ENCODE data around the gene ANAPC10.
"Not testable (repeated sequence)": the region's sequence is repeated elsewhere in the genome, so short reads cannot be mapped to it uniquely, and the experiment has no call there.

Gene ANAPC10

GRCh38 chr4:145097821-145098674 lies at the start of gene ANAPC10, which contains the start of gene ABCE1:
TSS of gene ANAPC10 (minus strand) at chr4:145098196. CDS start at chr4:145096099, 2,097 bp downstream.
TSS of gene ABCE1 (plus strand) at chr4:145098311. CDS start at chr4:145104413, 6,102 bp downstream.
- peak; percentile 98 for DNase-seq (ENCODE audit: low read depth)

DNA sequence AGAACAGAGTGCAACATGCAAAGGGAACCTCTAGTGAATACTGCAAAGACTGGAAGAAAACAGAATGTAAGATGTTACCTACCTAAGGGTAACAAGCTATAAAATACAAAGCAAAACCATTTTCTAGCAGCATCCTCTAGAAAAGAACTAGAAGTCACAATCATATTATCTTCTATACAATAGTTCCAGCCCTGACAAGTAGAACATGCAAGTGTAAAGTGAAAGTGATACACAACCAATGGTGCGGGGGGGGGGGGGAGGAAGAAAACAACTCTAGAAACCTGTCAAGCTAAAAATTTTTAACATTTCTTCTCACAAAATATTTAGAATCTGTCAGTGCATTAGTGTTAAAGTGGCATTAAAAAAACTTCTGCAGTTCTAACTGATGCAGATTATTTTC lies 38.2 kb upstream of the ANAPC10 start:
- not testable (repeated sequence) for DNase-seq (ENCODE audit: low read depth)

DNA sequence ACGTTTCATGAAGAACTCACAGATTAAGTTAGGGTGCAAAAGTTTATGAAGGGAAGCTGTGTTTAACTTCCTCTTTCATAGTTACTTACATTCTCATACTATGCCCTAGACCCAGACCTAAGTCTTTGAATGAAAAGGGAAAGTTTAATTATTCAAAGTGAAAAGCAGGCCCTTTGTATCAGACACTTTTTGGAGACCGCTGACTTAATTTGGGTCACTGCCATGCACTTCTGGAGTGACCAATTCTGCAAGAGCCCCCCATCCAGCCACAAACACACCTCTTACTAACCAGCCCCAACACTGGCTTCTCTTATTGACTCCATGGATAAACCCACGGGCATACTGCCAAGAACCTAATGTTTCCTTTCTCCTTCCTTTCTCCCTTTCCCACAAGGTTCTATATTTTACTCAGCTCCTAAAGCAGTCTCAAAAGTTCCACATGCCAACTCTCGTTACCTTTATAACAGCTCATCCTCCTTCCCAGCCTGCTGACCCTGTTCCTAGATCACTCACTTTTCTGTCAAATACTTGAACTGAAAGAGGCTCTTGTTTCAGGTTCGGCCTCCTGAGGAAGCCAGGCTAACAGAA lies 34.6 kb upstream of the ANAPC10 start:
- DNase-seq (ENCODE audit: low read depth), result peak; percentile 10

GRCh38 chr4:145131848-145132247 lies 33.9 kb upstream of the ANAPC10 start:
- DNase-seq (ENCODE audit: low read depth), result no peak

DNA sequence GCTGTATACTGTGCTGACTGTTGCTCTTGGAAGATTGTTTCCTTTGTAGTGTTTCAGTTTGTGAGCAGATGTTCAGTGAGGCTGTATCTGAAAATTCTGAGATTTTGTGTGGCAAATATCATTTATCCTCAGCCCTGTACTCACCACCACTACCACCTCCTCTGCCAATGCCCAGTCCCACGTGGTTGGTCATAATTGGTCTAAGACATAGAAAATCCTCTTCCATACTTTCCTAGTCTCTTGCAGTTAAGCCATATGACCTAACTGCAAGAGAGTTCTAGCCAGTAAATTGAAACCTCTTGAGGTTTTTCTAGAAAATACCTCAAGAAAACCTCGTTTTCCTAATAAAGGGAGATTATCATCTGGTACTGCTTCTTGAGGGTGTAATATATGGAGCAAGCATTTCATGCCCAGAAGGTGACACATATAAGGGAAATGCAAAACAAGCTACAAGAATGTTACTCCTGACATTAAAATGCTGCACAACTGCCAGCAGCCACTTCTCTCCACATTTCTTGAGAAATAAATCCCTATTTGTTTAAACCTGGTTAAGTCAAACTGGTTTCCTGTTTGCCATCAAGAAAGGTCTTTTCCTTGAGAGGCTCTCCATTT lies 32.9 kb upstream of the ANAPC10 start:
- DNase-seq (ENCODE audit: low read depth), result peak; percentile 89

GRCh38 chr4:145130130-145130529 lies 32.1 kb upstream of the ANAPC10 start:
- no peak for DNase-seq (ENCODE audit: low read depth)

DNA sequence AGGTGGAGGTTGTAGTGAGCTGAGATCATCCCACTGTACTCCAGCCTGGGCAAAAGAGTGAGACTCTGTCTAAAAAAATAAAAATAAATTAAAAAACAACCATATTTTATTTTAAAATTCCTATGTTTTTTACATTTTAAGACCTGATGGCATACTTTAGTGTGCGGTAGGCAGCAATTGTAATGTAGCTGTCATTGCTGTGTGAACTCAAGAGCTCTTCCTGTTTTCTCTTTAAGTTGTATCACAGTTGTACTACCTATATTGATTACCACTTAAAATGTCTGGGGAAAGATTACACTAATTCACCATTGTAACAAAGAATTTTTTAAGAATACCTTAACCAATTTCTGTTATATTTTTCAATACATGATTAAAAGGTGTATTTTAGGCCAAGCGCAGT lies 27.4 kb upstream of the ANAPC10 start:
- no peak for DNase-seq (ENCODE audit: low read depth)

GRCh38 chr4:145108128-145108527 lies 10.1 kb upstream of the ANAPC10 start:
- no peak for DNase-seq (ENCODE audit: low read depth)

DNA sequence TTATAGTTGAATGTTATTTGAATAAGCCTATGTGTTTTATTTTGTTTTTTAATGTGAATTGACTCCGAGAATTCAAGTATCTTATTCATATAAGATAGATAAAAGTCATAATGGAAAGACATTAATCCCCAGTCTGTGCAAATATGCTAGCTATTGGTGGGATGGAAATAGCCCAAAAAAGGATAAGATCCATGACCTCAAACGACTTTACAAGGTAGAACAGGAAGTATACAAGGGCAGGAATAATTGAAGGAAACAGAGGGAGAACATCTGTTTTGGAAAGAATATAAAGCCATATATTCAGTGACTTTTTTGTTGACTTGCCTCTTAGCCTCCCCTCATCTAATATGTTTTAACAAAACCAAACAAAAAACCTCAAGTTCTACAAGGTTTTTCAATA lies 9.1 kb upstream of the ANAPC10 start:
- no peak for DNase-seq (ENCODE audit: low read depth)

DNA sequence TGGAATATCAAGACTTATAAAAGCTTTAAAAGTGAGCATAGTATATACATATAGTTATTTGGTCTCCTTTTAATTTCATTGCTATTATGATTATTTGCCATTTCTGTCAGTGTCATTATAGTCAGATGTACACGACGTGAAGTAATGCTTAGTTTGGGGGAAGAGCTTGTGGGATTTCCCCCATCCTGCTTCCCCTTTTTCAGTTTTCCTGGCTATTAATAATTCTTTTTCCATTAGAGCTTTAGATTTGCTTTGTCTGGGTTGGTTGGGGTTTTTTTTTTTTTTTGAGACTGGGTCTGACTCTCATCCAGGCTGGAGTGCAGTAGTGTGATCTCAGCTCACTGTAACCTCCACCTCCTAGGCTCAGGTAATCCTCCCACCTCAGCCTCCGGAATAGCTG lies 5.5 kb upstream of the ANAPC10 start:
- DNase-seq (ENCODE audit: low read depth), result no peak

- no peak for DNase-seq (ENCODE audit: low read depth)
Observed at GRCh38 chr4:145102619-145103018, 4.6 kb upstream of the ANAPC10 start.

- no peak for DNase-seq (ENCODE audit: low read depth)
Observed at GRCh38 chr4:145101091-145101490, 3.1 kb upstream of the ANAPC10 start.

DNA sequence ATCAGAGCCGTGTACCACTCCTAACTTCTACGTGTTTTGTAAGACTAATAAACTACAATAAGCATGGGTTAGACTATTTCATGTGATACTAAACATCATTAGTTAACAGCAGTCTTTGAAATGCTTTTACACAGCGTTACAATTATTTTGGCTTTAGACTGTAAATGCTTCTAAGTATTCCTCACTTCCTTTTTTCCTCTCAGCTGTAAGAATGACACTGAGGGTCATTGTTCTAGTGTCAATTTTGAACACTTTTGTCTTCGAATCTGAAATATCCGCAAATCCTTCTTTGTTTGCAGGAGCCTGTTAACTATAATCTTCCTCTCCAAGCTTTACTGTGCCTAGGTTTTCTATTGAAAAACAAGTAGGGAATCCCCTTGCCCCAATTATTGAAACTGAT lies 1.7 kb upstream of the ANAPC10 start:
- DNase-seq (ENCODE audit: low read depth), result no peak

DNA sequence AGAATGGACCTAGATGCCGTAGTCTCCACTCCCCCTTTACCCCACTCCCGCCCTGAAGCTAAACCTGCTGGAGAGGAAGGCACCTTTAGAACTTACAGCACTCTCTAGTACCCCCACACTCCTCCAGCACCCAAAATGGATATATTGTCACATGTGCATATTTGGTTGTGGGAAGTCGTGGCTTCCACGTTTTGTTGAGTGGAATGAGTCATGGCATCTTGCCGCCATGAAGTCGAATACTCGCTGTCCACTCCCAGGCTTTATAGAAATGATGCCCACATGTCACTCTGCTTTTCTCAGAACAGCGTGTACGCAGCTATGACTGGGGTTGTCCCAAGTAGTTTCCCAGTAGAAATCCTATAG lies 660 bp upstream of the ANAPC10 start:
- DNase-seq (ENCODE audit: low read depth), result peak; percentile 61

- no peak for DNase-seq (ENCODE audit: low read depth)
Observed at GRCh38 chr4:145097331-145097820, 620 bp downstream of the ANAPC10 start.

- DNase-seq (ENCODE audit: low read depth), result no peak
Observed at GRCh38 chr4:145093638-145094037, 4.4 kb downstream of the ANAPC10 start.

DNA sequence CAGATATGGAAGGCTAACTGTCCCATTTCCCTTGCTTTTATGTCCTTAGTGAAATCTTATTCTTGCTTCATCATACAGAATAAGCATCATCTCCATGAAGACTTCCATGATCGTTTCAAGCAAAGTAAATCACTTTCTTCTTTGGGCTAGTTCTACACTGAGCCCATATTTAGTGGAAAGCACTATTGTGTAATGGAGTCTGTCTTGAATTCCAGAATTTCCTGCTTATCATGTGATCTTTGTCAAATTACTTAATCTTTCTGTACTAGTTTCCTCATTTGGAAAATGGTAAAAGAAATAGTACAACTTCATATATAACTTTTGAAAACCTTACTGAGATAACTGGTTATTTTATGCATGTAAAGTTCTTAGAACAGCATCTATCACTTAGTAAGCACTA lies 7.6 kb downstream of the ANAPC10 start:
- peak; percentile 18 for DNase-seq (ENCODE audit: low read depth)

DNA sequence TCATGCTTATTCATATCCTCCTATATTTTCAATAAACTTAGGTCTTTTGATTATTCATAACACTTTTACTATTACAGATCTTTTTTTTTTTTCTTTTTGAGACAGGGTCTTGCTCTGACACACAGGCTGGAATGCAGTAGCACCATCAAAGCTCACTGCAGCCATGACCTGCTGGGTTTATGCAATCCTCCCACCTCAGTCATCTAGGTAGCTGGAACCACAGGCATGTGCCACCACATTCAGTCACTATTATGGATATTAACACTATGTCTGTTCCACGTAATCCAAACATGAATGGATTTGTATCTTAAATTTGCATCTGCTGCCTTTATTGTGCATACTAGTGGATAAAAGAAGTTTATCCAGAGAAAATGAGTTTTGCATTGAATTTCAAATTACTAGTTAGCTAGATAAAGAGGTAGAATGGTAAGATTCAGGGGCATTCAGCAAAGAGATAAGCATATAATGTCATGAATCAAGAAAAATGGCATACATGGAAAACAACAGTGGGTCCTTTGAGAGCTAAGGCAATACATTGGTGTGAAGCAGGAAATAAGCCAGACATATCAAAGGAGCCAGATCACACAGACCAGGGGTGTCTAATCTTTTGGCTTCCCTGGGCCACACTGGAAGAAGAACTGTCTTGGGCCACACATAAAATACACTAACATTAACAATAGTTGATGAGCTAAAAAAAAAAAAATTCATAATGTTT lies 13.9 kb downstream of the ANAPC10 start:
- DNase-seq (ENCODE audit: low read depth), result peak; percentile 43

DNA sequence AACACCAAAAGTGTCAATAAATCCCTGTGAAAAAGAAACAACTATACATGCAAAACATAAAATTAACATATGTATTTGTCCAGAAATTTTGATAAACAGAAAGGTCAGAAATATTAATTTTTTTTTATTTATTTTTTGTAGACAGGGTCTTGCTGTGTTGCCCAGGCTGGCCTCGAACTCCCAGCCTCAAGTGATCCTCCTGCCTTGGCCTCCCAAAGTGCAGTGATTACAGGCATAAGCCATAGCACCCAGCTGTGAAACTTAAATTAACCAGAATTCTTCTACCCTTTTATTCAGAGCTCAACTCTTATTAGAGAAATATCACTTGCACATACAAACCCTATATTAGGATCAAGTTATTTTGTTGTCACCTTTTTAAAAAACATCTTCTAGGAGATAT lies 16.2 kb downstream of the ANAPC10 start:
- no peak for DNase-seq (ENCODE audit: low read depth)

DNA sequence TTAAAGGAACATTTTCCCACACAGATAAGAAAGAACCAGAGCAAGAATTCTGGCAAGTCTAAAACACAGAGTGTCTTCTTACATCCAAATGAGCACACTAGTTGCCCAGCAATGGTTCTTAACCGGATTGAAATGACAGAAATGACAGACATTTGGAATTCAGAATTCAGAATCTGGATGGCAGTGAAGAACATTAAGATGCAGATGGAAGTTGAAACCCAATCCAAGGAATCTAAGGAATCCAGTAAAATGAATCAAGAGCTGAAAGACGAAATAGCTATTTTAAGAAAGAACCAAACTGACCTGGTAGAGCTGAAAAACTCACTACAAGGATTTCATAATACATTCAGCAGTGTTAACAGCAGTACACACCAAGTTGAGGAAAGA lies 21.5 kb downstream of the ANAPC10 start:
- DNase-seq (ENCODE audit: low read depth), result no peak

DNA sequence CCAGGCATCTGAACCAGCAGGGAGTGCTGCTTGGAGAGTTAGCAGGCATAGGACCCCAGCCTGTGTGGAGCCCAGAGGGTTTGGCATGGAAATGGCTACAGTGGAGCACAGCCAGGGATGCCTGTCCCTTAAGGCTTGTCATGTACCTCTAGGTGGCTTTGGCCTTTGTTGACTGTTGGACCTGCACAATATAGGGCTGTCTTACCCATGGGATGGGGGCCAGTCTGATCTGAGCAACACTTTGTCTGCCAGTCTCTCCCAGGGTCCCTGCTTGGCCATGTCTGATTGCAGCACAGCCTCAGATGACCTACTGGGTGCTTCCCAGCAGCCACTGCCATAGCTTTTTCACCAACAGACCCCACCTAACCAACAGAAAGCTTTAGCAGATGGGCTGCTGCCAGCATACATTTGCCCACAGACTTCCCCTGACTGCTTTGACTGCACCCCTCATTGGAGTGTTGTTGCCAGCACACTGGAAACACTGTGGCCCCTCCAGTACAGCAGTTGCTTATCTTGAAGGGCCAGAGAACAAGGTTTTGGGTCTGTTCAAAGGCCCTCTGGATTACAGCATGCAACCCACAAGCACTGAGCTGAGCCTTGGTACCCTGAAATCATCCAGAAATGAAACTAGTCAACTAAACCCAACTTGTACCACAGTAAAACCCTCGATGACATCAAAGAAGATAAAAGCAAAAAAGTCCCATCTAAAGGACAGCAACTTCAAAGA lies 22.1 kb downstream of the ANAPC10 start:
- DNase-seq (ENCODE audit: low read depth), result no peak

DNA sequence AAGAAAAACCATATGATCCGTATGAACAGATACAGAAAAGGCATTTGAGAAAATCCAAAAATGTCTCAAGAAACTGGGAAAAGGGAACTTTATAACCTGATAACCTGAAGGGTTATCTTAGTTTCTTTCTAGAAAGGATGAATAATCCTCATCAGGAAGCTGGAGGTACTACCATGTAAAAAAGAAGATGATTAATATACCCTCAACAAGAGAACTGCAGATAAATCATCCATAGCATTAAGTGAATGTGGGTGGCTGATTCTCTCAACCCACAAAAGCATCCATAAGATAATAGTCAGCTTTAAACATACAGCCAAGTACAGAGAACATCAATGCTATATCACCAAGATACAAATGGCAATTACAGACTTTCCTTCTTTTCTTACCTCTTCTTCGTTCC lies 26.4 kb downstream of the ANAPC10 start:
- peak; percentile 30 for DNase-seq (ENCODE audit: low read depth)
